ENCODE measurements around the gene MYO3B.

GRCh38 chr2:170495896-170496295 lies 317.9 kb downstream of the MYO3B start:
- no peak for TF ChIP-seq CTCF (IDR thresholded peaks at IDR 0.05; ENCODE audit: low read depth, low read length)
- no peak for TF ChIP-seq EZH2phosphoT487 (IDR thresholded peaks at IDR 0.05; ENCODE audit: low read depth)
